Adrenal gland (tissue), 5 donors: ENCODE measurements around the gene LIMS4.
"Not testable (repeated sequence)": the region's sequence is repeated elsewhere in the genome, so short reads cannot be mapped to it uniquely, and the experiment has no call there.

ENCODE experiments used
- CTCF ChIP-seq, 6 experiments: fragments of 450-650 bp in 4 of 6; fragments of 200-600 bp in 2 of 6; sonication (generic) in 1 of 6; IDR thresholded peaks; 1 replicate in 5 of 6; 2 replicates in 1 of 6; pipeline versions ENCODE4 v1.5.1 to v1.8.0; 2016 to 2021; ENCODE audit warnings: antibody characterized with exemption in 6 of 6, mild to moderate bottlenecking in 2 of 6, moderate library complexity in 1 of 6
- POLR2A ChIP-seq, 2 donors: fragments of 450-650 bp; IDR thresholded peaks; one replicate each; pipeline ENCODE4 v1.6.1; 2017; ENCODE audit warnings: antibody characterized with exemption in 2 of 2, mild to moderate bottlenecking in 2 of 2, moderate library complexity in 1 of 2
- donor health status: DM: no; HTN: no; CAD: no.

GRCh38 chr2:110465312-110465711, 7.3 kb downstream of the LIMS4 start:
- not testable (repeated sequence) for TF ChIP-seq CTCF, POLR2A (IDR thresholded peaks at IDR 0.05)
